ENCODE results near the gene ALLC.
"Not testable (repeated sequence)": the region's sequence is repeated elsewhere in the genome, so short reads cannot be mapped to it uniquely, and the experiment has no call there.

The ALLC gene

DNA sequence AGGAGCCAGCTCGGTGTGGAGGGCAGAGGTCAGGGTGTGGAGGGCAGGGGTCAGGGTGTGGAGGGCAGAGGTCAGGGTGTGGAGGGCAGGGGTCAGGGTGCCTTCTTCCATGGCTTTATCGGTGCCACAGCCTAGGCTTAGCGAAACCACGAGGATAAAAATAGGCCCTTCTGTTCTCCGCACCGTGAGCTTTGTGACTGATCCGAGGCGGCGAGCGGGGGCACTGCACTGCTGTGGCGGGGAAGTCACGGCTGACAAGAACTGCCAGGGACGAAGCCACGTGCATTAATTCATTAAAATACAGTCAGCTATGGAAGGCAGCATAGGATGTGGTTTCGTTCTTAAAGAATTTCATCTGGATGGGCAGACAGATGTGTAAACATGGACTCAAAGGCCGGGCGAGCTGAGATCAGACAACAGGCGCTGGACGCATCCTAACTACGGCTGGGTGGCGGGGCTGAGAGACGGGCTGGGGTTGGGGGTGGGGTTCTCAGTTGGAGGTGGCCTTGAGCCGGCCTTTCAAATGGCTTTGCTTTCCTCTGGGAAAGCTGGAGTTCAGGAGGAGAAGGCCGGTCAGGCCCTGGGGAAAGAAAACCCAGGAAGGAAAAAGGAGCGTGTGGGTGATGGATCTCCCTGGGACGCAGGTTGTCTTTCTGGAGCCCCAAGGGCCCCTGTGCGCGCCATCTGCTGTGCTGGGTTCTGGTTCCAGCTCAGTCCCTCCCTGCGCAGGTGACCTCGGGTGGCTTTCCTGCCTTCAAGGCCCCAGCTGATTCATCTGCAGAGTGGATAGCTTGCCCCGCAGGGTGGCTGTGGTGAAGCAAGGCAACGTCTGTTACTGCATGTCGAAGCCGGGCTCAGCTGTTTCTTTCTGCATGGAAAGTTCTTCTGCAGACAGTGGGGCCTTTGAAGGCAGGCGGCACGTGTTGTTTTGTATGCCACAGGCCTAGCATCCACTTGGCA is 958 bp upstream of the ALLC start:
- no peak for DNase-seq

DNA sequence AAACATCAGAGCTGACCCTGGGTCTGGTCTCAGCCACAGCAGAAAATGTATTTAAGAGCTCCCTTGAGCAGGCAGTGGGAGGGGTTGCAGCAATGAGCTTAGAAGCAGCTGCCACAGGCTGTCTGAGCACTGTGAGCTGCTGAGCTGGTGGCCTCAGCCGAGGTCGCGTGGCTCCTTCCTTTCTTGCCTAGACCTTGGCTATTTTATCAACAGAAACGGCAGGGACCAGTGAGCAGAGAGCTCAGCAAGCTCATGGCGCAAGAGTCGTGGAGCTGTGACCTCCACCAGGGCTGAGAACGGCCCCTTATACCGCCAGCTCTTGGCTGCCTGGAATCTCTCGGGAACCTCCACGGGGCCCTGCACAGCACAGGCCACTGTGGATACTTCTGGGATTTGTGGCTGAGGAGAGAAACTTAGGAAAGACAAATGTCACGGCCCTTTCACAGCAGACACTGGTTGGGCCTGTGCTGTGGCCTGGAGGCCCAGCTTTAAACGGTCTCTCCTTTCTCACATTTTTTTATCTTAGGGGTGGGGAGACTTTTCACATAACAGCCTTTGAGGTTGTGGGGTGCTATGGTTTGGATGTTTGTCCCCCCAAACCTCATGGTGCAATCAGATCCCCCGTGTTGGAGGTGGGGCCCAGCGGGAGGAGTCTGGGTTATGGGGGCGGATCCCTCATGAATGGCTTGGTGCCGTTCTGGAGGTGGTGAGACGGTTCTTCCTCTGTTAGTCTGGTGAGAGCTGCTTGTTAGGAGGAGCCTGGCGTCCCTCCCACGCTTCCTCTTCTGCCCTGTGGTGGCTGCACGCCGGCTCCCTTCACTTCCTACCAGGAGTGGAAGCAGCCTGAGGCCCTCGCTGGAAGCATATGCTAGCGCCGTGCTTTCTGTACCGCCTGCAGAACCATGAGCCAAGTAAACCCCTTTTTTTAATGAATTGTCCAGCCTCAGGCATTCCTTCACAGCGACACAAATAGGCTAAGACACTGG is 1.7 kb downstream of the ALLC start:
- no peak for DNase-seq

DNA sequence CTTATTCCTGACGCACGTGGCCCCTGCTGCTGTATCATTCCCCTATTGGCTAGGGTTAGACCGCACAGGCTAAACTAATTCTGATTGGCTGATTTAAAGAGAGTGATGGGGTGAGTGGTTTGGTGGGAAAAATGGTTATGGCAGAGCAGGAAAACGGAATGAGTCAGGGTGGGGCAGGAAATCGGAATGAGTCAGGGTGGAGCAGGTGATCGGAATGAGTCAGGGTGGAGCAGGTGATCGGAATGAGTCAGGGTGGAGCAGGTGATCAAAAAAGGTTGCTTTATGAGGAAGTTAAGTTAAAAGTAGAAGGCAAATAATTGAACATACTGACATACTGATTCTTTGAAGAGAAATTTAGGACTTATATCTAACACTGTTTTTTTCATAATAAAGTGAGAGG is 2.6 kb downstream of the ALLC start:
- not testable (repeated sequence) for DNase-seq

DNA sequence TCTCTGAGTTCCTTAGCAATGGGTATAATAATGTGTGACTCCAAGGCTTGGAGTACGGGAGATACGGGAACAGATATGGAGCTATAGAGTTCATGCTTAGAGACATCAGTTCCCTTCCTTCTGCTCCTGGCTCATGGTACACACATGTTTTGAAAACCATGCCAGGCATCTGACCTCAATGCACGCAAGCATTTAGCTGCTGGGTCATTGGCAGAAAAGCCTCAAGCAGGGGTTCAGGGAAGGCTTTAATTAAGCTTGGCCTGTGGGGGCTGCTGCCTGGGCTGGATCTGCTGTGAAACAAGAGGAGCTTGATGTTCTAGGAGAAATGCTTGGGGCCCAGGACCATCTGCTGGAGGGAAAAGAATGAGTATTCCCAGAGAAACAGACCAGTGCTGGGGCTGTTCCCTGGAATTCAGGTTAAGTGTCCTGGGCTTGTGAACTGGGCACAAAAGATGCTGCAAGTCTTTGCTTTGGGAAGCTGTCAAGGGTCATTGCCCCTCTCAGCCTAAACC is 3.2 kb downstream of the ALLC start:
- no peak for DNase-seq

DNA sequence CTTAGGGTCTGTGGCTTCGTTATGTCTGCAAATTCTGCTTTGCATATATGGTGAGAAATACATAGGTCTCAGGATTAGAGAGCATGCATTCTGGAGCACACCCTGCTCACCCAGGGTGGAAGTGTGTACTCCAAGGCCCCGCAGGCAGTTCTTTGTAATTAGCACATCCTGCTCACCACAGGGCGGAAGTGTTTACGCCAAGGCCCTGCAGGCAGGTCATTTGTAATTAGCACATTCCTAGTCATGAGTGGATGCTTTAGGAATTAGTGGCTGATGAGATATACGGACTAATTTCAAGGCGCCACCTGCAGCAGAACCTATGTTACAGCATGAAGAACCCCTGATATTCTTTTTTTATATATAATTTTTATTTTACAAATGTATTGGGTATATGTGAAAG is 4.2 kb downstream of the ALLC start:
- no peak for DNase-seq

DNA sequence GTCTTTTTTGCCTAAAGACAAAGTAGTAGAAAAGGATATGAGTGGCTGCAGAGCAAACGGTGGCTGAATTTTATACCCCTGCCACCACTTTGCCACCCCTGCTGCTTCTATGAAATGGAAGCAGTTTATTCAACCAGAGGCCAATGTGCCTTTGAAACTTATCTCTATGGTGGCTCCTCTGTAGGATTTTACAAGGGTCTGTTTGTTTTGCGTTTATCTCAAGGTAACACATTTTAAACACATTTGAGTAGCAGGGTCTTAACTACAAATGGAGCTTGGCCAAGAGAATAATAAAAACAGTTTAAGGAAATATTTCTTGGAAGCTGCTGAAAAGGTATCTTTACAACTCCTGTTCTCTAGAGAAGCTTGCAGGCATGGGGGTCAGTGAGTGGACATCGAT is 6.1 kb downstream of the ALLC start:
- DNase-seq = no peak

DNA sequence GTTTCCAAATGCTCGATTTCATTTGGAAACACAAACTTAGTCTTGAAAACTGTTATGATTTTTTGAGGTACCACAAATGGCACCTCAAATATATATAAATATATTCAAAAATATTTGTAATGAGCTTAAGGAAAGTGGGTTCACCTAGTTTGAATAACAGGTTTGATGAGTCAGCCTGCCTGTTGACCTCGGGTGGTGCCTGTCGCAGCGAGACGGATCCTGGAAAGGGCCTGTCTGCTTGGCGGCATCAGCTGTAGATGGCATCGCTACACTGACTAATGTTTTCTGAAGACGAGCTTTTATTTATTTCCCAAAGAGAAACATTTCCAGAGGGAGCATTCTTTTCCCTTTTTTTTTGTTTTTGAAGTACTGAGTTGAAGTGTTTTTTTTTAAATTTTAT is 6.9 kb downstream of the ALLC start:
- no peak for DNase-seq

DNA sequence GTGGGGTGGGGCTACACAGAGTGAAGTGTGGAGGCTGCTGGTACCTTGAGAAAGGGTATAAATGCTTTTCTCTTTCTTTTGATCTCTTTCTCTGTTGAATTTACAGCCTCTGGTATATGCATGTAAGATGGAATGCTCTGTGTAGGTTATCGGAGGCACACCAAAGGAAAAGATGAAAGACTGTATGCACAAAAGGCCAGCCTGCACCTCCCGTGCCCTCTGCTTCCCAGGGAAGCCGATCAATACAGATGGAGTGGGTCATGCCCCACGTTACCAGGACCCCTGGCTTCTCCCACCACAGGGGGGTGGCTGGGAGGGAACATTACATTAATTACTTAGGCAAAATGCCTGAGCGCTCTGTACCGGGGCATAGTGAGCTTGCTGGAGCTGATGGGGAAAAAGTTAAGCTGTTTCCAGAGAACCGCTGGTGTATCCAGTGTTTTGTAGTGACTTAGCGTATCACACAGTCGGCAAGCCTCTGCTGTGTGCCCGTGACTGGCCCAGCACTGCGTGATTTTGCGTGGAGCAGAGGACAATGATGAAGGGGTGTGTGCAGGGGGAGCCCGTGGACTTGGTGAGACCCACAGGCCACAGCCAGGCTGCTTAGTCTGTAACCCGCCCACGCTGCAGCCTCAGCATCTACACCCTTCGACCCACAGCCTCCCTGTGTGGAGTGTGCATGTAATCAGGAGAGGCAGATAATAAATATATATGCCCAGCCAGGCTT is 8.0 kb downstream of the ALLC start:
- no peak for DNase-seq

DNA sequence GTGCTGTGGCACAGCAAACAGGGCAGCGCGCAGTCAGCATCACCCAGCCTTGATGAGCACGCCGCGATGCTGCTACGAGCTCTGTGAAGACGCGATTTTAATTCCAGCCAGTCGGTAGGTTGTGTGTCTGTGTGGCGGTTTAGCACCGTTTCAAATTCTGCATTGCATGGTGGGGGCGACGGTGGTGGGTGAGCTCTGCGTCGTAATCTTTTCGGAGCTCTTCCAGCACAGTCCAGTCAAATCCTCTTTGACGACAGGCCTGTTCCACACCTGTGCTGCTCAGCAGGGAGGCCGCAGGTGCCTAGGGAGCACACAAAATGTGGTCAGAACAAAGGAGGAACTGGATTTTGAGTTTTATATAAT is 8.6 kb downstream of the ALLC start:
- no peak for DNase-seq

DNA sequence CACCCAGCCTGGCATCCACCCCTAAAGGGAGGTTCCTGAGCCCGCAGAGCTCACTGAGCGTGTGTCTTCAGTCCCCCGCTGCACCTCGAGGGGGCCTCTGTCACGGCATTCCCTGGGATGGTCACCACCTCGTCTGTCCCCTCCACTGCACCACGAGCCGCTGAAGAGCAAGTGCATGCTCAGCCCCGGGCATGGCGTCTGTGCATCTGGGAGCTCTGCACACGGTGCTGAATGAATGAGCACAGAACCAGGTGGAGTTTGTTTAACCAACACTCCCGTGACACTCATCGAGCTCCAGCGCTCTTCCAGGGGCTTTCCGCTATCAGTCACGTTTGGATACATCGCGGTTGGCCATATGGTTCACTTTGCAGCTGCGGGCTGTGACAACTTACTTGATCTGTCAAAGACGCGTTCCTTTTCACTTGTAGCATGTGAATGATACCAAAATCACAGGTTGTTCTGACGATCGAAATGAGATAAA is 9.2 kb downstream of the ALLC start:
- no peak for DNase-seq

DNA sequence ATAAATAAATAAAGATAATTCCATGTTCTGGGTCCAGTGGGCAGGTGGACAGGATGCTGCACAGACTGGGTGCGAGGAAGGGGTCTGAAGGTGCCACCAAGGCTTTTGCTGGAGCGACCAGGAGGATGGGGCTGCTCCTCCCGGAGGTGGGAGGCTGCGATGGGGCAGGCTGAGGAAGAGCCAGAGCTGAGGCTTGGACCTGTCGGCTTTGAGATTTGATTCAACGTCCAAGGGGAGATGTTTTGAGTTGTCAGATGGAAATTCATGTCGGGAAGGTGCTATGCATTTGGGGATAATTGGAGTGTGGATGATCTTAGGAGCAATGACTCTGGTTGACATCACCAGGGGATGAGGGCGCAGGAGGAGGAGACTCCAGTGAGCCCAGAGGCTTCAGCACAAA is 11.7 kb downstream of the ALLC start:
- DNase-seq = no peak

DNA sequence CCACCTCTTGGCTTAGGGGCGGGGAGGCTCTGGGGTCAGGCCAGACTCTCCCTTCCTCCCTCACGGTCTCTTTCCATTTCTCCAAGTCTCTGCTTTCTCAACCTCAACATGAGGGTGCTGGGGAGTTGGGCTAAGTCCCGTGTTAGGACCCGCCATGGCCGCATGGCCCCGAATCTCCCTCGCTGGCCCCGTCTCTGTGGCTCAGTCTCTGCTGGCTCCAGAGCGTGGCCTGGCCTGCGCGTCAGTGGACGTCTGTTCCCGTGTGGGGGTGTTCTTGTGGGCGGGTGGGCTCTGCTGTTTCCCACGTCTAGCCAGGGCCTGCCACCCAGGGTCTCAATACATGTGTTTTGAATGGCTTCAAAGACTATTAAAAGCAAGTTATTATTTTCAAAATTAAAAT is 12.4 kb downstream of the ALLC start:
- no peak for DNase-seq

DNA sequence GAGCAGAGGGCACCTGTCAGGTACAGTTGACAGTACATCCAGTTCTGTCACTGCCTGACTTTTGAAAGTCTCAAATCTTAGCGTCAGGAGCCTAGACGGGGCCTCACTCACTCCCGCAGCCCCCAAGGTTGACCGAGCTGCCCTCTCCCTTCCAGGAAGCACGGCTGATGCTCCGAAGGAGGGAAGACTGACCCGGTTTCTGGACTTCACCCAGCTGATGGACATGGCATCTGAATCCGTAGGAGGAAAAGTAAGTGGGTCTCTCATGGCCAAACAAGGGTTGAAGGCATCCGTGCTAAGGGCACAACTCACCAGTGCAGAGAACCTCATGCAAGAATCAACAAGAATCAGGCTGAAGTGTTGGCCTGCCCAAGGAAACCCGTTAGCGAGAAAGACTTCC is 12.9 kb downstream of the ALLC start:
- DNase-seq = no peak

DNA sequence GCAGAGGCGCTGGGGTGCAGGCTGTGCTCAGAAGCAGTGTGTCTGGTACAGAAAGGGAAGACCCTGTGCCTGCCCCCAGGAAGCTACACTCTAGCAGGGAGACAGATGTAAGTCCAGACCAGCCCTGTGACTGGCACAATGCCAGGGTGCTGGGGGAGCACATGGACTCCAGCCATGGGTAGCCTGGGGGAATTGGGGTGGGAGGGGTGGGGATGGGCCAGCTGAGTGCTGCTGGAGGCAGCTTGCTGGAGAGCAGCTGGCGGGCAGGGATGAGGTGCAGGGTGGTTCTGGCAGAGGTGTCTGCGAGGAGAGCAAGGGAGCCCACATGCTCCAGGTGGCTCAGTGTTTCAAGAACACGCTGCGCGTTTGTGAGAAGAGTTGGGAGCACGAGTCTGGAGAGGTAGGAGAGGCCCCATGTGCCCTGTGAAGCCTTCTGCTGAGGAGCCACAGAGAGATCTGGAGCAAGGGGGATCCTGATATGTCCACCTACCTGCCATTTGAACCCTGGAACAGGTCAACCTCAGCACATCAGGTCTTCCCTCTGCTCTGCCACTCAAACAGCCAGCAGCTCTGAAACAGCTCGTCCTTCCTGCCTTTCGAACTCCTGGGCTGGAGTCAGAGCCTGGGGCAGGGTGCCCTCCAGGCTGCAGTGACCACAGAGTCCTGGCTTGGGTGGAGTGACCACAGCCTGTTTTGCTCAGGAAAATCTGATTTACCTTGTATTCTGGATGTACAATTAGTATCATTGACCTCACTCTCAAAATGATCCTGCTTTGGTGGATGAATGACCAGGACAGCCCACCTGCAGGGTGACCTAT is 15.1 kb downstream of the ALLC start:
- no peak for DNase-seq

DNA sequence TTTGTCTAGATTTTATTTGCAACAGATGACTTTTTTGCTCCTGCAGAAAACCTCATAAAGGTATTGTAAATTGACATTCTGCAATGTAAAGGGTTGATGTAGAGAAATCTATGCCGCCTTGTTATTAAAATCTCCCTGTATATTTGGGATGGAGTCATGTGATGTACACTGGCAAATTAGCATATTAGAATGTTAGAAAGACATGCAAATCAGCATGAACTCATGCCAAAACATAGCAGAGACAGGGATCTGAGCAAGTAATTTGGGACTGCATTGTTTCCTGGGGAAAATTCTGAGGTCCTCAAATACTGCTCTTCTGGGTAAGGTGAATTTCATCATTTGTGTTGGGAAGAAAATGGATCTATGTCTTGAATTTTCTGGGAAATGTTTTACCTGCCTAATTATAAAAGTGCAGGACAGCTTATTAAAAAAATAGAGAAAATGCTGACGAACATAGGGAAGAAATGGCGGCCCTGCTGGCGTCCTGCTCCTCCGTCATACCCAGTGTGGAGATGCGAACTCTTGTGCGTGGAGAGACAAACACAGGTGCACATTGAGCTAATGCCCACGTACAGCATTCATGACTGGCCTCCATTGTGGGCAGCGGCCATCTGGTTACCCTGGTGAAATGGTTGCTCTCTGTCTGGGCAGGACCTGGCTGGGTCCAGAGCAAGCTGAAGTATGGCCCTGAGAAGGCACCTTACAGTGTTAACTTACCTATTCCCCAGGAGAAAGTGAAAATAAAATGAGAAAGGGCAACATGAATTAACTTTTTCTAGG is 16.3 kb downstream of the ALLC start:
- DNase-seq = no peak

DNA sequence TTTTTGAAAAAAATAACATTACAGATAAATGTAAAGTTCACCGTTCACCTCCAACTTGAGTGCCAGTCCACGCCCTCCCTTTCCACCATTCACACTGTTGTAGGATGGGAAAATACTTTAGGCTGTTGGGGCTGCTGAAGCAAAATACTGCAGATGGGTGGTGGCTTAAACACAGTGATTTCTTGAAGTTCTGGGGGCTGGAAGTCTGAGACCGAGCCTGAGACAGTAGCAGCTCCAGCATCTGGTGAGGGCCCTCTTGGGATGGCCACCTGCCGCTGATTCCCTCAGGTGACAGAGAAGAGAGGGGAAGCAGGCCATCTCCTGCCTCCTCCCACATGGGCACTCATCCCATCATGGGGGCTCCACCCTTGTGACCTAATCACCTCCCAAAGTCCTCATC is 17.7 kb downstream of the ALLC start:
- DNase-seq = no peak

DNA sequence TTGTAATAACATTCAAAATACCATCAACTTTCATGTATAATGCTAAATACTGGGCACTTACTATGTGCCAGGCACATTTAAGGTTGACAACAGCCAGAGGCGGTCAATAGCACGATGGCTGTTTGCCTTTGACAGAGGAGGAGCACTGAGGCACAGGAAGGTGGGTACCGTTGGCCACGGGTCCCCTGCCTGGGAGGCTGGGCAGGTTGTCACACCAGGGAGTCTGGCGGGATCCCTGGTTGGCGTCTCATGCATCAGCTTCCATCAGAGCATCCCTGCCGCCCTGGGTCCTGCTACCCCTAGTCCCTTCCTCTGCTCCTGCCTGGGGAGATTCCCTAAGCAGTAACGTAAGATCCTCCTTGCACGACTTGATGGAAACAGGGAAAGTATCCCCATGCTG is 19.4 kb downstream of the ALLC start:
- no peak for DNase-seq

DNA sequence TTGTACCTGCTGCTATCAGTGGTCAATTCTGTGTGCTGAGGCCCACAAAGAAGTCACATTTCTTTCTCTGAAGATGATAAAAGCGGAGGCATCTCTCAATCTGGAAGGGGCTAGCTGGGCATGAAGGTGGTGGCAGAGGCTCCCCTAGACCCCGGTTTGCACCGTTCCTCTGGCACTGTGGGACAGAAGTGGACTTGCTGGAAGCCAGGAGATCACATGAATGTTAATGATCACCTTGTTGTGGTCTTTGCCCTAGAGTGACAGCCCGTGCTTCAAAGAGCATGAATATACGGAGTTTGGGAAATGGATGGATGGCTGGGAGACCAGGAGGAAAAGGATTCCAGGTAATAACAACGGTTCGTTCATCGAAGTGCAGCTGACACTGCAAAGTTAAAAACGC is 20.2 kb downstream of the ALLC start:
- no peak for DNase-seq

DNA sequence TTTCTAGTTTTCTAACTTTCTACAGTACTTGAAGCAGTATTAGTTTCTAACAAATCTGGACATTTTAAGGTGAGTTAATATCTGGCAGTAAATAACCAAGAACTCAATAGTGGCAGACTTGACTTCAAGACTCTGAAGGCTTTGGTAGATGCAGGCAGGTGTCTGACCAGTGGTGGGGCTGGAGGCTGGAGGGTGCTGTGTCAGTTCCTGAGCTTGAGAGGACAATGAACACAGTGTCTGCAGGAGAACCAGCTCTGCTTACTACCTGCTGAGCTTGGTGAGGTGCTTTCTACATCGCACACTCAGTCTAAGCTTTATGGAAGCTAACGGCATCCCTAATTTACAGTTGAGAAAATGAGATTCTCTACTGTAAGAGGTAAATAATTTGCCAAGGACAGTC is 21.2 kb downstream of the ALLC start:
- DNase-seq = no peak

DNA sequence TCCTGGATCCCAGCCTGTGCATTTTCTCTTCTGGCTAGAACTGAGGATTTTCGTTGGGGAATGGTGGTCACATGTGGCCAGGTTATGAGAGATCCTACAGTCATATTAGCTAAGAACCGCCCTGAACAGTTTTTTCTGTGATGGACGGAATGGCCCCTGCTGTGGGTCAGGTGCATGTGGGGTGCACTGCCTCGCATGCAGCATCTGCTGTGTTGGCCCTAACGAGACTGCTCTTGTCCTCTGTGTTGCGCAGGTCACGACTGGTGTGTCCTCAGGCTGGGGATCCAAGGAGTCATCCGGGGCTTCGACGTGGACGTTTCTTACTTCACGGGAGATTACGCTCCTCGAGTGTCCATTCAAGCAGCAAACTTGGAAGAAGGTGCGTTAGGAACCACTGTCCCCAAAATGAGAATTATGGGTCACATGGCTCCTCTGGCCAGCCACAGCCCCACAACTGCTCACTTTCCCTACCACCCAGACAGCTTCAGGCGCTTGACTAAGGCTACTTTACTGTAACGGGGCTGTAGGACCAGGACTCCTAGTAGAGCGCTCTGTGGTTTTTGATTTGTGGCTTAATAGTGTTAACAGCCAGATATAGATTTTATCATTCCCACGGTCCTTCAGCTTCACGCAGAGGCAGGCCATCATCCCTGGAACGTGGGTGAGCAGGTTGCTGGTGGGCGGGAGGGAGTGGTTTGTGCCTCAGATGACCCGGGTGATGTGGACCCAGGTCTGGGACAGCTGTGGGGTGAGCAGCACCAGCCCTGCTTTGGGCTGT is 21.8 kb downstream of the ALLC start:
- no peak for DNase-seq

All from COR-L47 (cell line).